ENCODE measurements around the gene SMIM28.

The SMIM28 gene

DNA sequence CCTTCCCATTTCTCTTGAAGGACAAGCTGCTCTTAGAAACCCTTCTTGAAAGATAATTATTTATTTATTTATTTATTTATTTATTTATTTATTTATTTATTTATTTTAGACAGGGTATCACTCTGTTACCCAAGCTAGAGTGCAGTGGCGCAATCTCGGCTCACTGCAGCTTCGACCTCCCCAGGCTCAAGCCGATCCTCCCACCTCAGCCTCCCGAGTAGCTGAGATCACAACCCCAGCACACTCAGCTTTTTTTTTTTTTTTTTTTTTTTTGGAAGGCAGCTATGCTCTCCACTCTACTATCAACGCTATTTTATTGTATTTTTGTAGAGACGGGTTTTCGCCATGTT, 25.1 kb downstream of the SMIM28 start:
- Histone ChIP-seq H3K79me2 (ENCODE audit: insufficient read depth, low read length) (no peaks in the 10 kb centered on the region), H2AFZ (ENCODE audit: low read length) (no peak overlapping the region), H3K9me3 (ENCODE audit: low read length) (no peaks in the 10 kb centered on the region), H3K27me3 (ENCODE audit: insufficient read depth, low read length) (no peaks in the 10 kb centered on the region), H3F3A (ENCODE audit: insufficient read depth, low read length) (no peaks in the 10 kb centered on the region), H4K20me1 (ENCODE audit: insufficient read depth, low read length) (no peaks in the 10 kb centered on the region), H3K9ac (ENCODE audit: low read length) (no peak overlapping the region), H3K27ac (ENCODE audit: low read depth, low read length, poor library complexity, severe bottlenecking) (no peak overlapping the region), H3K36me3 (ENCODE audit: insufficient read depth, low read length) (peaks cover 22% of the 10 kb centered on the region), H3K4me1 (ENCODE audit: insufficient read depth, low read length, severe bottlenecking) (peaks cover 23% of the 10 kb centered on the region), H3K4me3 (ENCODE audit: low read depth, low read length, poor library complexity, severe bottlenecking) (no peak overlapping the region), H3K9me2 (ENCODE audit: low read depth, low read length) (no peaks in the 10 kb centered on the region), H3K4me2 (ENCODE audit: low read length) (no peak overlapping the region)
- TF ChIP-seq EZH2 (IDR thresholded peaks at IDR 0.05; ENCODE audit: borderline replicate concordance, low read length), result no peak
- TF ChIP-seq, protein P1, sequence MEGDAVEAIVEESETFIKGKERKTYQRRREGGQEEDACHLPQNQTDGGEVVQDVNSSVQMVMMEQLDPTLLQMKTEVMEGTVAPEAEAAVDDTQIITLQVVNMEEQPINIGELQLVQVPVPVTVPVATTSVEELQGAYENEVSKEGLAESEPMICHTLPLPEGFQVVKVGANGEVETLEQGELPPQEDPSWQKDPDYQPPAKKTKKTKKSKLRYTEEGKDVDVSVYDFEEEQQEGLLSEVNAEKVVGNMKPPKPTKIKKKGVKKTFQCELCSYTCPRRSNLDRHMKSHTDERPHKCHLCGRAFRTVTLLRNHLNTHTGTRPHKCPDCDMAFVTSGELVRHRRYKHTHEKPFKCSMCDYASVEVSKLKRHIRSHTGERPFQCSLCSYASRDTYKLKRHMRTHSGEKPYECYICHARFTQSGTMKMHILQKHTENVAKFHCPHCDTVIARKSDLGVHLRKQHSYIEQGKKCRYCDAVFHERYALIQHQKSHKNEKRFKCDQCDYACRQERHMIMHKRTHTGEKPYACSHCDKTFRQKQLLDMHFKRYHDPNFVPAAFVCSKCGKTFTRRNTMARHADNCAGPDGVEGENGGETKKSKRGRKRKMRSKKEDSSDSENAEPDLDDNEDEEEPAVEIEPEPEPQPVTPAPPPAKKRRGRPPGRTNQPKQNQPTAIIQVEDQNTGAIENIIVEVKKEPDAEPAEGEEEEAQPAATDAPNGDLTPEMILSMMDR (IDR thresholded peaks at IDR 0.05; ENCODE audit: low read length), result no peak

DNA sequence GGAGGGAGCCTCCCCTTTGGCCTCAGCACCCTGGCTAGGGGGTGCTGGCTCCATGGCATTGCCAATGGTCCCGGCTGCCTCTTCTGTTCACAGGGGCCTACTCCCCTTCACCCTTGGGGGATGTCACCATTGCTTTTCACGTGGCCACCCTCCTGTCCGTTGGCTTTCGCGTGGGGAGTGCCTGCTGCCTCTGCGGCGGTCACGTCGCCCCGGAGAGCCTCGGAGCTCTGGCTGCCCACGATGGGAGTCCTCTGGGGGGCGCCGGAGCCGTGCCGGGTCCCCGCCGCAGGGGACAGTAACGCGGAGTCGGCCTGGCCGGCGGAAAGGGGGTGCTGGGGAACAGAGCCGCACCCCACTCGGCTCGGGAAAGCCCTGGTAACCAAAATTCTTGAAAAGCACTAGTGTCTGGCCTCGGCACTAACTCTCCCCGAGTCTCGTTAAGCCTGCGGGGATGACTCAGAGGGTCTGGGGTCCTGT, 25.7 kb downstream of the SMIM28 start:
- TF ChIP-seq, protein P1 (IDR thresholded peaks at IDR 0.05; ENCODE audit: low read length), result peak; percentile 23; the same call in 1 of the 2 replicates
- TF ChIP-seq EZH2 (IDR thresholded peaks at IDR 0.05; ENCODE audit: borderline replicate concordance, low read length), result no peak
- Histone ChIP-seq H3K27me3 (ENCODE audit: insufficient read depth, low read length) (no peaks in the 10 kb centered on the region), H3K9ac (ENCODE audit: low read length) (peak overlapping the region; percentile 75), H3K9me2 (ENCODE audit: low read depth, low read length) (no peaks in the 10 kb centered on the region), H3K9me3 (ENCODE audit: low read length) (no peaks in the 10 kb centered on the region), H3K4me3 (ENCODE audit: low read depth, low read length, poor library complexity, severe bottlenecking) (peak overlapping the region; percentile 84), H3K27ac (ENCODE audit: low read depth, low read length, poor library complexity, severe bottlenecking) (no peak overlapping the region), H3K36me3 (ENCODE audit: insufficient read depth, low read length) (peaks cover 27% of the 10 kb centered on the region), H4K20me1 (ENCODE audit: insufficient read depth, low read length) (no peaks in the 10 kb centered on the region), H3K79me2 (ENCODE audit: insufficient read depth, low read length) (no peaks in the 10 kb centered on the region), H3K4me2 (ENCODE audit: low read length) (peak overlapping the region; percentile 95), H2AFZ (ENCODE audit: low read length) (peak overlapping the region; percentile 78; the same call in 1 of the 2 replicates), H3F3A (ENCODE audit: insufficient read depth, low read length) (no peaks in the 10 kb centered on the region), H3K4me1 (ENCODE audit: insufficient read depth, low read length, severe bottlenecking) (peaks cover 23% of the 10 kb centered on the region)

DNA sequence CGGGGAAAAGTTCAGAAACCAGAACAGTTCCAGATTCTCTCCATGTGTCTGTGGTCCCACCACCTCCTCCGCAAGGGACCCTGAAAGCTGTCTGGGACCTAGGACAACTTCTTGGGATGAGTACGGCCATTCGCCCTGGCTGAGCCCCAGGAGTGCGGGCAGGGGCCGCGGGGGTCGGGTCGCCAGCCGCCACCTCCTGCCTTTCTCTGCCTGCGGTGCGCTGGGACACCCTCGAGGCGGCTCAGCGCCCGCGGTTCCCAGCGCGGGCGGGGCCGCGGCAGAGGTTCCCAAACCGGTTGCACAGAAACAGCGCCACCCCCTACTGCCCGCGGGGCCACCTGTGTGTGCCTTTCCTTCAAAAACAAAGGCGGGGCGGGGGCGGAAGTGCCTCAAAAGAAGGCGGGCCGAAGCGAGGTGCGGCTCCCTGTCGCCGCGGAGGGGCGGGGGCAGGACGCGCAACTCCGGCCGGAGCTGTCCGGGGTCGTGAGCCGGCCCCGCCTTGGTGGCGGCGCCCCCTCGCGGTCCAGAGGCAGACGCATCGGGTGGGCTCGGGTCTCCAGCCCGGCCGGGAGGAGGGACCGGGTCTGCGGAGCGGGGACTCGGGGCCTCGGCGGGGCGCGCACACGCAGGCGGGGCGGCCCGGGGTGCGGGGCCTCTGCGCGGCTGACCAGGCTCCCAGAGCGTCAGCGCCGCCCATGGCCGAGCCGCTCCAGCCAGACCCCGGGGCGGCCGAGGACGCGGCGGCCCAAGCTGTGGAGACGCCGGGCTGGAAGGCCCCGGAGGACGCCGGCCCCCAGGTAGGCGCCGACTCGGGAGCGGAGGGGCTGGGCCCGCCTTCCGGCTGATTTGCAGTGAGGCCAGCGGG, 26.3 kb downstream of the SMIM28 start, which contains the start of gene HEBP2:
TSS of gene HEBP2 (plus strand) at position 423 of the 865 bp plus-strand sequence. CDS start at position 696, 273 bp downstream.
- no peak for TF ChIP-seq EZH2 (IDR thresholded peaks at IDR 0.05; ENCODE audit: borderline replicate concordance, low read length)
- TF ChIP-seq, protein P1 (IDR thresholded peaks at IDR 0.05; ENCODE audit: low read length), result peak; percentile 64
- peak within 1 kb of the TSS; percentile 84 for H3K4me3 ChIP-seq (ENCODE audit: low read depth, low read length, poor library complexity, severe bottlenecking)

More for the DNA sequence above, 26.3 kb downstream of the SMIM28 start, which contains the start of gene HEBP2:
- H3K27ac ChIP-seq (ENCODE audit: low read depth, low read length, poor library complexity, severe bottlenecking), result peak within 1 kb of the TSS; percentile 57
- no peaks in the 10 kb centered on the region for H3F3A ChIP-seq (ENCODE audit: insufficient read depth, low read length)
- no peaks in the 10 kb centered on the region for H4K20me1 ChIP-seq (ENCODE audit: insufficient read depth, low read length)
- H3K9ac ChIP-seq (ENCODE audit: low read length), result peak within 1 kb of the TSS; percentile 75
- H3K9me3 ChIP-seq (ENCODE audit: low read length), result no peaks in the 10 kb centered on the region
- no peaks in the 10 kb centered on the region for H3K27me3 ChIP-seq (ENCODE audit: insufficient read depth, low read length)
- H3K36me3 ChIP-seq (ENCODE audit: insufficient read depth, low read length), result peaks cover 30% of the 10 kb centered on the region
- H3K4me2 ChIP-seq (ENCODE audit: low read length), result peak within 1 kb of the TSS; percentile 95
- no peaks in the 10 kb centered on the region for H3K79me2 ChIP-seq (ENCODE audit: insufficient read depth, low read length)
- no peaks in the 10 kb centered on the region for H3K9me2 ChIP-seq (ENCODE audit: low read depth, low read length)
- peaks cover 23% of the 10 kb centered on the region for H3K4me1 ChIP-seq (ENCODE audit: insufficient read depth, low read length, severe bottlenecking)
- peak within 1 kb of the TSS; percentile 78 for H2AFZ ChIP-seq (ENCODE audit: low read length)
